Endothelial cell (in vitro differentiated cells): Measurements from ENCODE around the gene CCNF. TPM values are rescaled to one million over a fixed set of nuclear protein-coding genes. Genes with fewer than 3 reads are reported as not detected.

Experiments
- DNase-seq: peaks from one replicate; pipeline ENCODE4 v3.0.0; 2021; ENCODE audit warnings: low spot score
- H3K27ac Mint-ChIP-seq: one replicate; pipeline ENCODE4 v1.8.0; 2021; ENCODE audit warnings: mixed read lengths, inconsistent platforms; ENCODE audit not compliant: unreplicated experiment
- H3K27me3 Mint-ChIP-seq: one replicate; pipeline ENCODE4 v1.8.0; 2021; ENCODE audit warnings: mild to moderate bottlenecking, moderate library complexity, mixed read lengths, inconsistent platforms; ENCODE audit not compliant: unreplicated experiment
- H3K36me3 Mint-ChIP-seq: one replicate; pipeline ENCODE4 v1.8.0; 2021; ENCODE audit warnings: mild to moderate bottlenecking, low read depth, mixed read lengths, inconsistent platforms; ENCODE audit not compliant: unreplicated experiment
- H3K4me1 Mint-ChIP-seq: one replicate; pipeline ENCODE4 v1.8.0; 2021; ENCODE audit warnings: mild to moderate bottlenecking, mixed read lengths, inconsistent platforms; ENCODE audit not compliant: unreplicated experiment
- H3K4me3 Mint-ChIP-seq: one replicate; pipeline ENCODE4 v1.8.0; 2021; ENCODE audit warnings: mild to moderate bottlenecking, mixed read lengths, inconsistent platforms; ENCODE audit not compliant: unreplicated experiment
- H3K9me3 Mint-ChIP-seq: one replicate; pipeline ENCODE4 v1.8.0; 2021; ENCODE audit warnings: mixed read lengths, inconsistent platforms; ENCODE audit not compliant: unreplicated experiment
- total RNA-seq: library from RNA; stranded (reverse); fragmentation: NEBNext Ultra II Directional; extraction: Animal tissue kit (Norgen Biotek cat#: 25700); gene quantifications from one replicate; pipeline ENCODE4 v1.2.1, GENCODE V29; 2021; ENCODE audit not compliant: unreplicated experiment
- TF ChIP-seq, protein P1 (sequence below): fragments of 200-600 bp; sonication (generic); IDR thresholded peaks from one replicate; pipeline ENCODE4 v1.5.0; 2021; ENCODE audit warnings: antibody characterized with exemption; ENCODE audit not compliant: unreplicated experiment

CCNF gene
- total RNA-seq, 1 donor from 2014 or later = 30.2 TPM

GRCh38 chr16:2427526-2427925, 1.7 kb upstream of the CCNF start:
- peak overlapping the region; percentile 78 for H3K4me3 Mint-ChIP-seq

GRCh38 chr16:2428051-2428783, 1.0 kb upstream of the CCNF start:
- TF ChIP-seq, protein P1, sequence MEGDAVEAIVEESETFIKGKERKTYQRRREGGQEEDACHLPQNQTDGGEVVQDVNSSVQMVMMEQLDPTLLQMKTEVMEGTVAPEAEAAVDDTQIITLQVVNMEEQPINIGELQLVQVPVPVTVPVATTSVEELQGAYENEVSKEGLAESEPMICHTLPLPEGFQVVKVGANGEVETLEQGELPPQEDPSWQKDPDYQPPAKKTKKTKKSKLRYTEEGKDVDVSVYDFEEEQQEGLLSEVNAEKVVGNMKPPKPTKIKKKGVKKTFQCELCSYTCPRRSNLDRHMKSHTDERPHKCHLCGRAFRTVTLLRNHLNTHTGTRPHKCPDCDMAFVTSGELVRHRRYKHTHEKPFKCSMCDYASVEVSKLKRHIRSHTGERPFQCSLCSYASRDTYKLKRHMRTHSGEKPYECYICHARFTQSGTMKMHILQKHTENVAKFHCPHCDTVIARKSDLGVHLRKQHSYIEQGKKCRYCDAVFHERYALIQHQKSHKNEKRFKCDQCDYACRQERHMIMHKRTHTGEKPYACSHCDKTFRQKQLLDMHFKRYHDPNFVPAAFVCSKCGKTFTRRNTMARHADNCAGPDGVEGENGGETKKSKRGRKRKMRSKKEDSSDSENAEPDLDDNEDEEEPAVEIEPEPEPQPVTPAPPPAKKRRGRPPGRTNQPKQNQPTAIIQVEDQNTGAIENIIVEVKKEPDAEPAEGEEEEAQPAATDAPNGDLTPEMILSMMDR = no peak
- Mint-ChIP-seq H3K36me3 (peaks cover 7% of the 10 kb centered on the region), H3K27me3 (peaks cover 13% of the 10 kb centered on the region), H3K9me3 (no peaks in the 10 kb centered on the region), H3K27ac (no peak overlapping the region), H3K4me3 (peak overlapping the region; percentile 87), H3K4me1 (peaks cover 14% of the 10 kb centered on the region)
- peak; percentile 43 for DNase-seq

More at GRCh38 chr16:2427526-2427925, 1.7 kb upstream of the CCNF start:
- H3K27ac Mint-ChIP-seq = no peak overlapping the region
- TF ChIP-seq, protein P1 = no peak
- peaks cover 13% of the 10 kb centered on the region for H3K27me3 Mint-ChIP-seq
- peaks cover 2% of the 10 kb centered on the region for H3K36me3 Mint-ChIP-seq
- H3K4me1 Mint-ChIP-seq = peaks cover 14% of the 10 kb centered on the region
- H3K9me3 Mint-ChIP-seq = no peaks in the 10 kb centered on the region
- no peak for DNase-seq

- Mint-ChIP-seq H3K4me1 (peaks cover 14% of the 10 kb centered on the region), H3K4me3 (peak overlapping the region; percentile 87), H3K27ac (no peak overlapping the region), H3K36me3 (peaks cover 8% of the 10 kb centered on the region), H3K9me3 (no peaks in the 10 kb centered on the region), H3K27me3 (peaks cover 13% of the 10 kb centered on the region)
- no peak for DNase-seq
- TF ChIP-seq, protein P1 = no peak
Observed at GRCh38 chr16:2428784-2429033, 538 bp upstream of the CCNF start.

GRCh38 chr16:2429771-2430663, 770 bp downstream of the CCNF start:
- Mint-ChIP-seq H3K9me3 (no peaks in the 10 kb centered on the region), H3K27me3 (peaks cover 13% of the 10 kb centered on the region), H3K4me3 (peak overlapping the region; percentile 91), H3K27ac (peak overlapping the region; percentile 72), H3K36me3 (peaks cover 11% of the 10 kb centered on the region), H3K4me1 (peaks cover 14% of the 10 kb centered on the region)
- peak; percentile 44 for DNase-seq
- TF ChIP-seq, protein P1 = no peak

GRCh38 chr16:2432286-2432685, 3.0 kb downstream of the CCNF start:
- TF ChIP-seq, protein P1 = no peak
- H3K4me3 Mint-ChIP-seq = no peak overlapping the region
- no peaks in the 10 kb centered on the region for H3K9me3 Mint-ChIP-seq
- DNase-seq = no peak
- peaks cover 19% of the 10 kb centered on the region for H3K36me3 Mint-ChIP-seq
- no peak overlapping the region for H3K27ac Mint-ChIP-seq
- H3K27me3 Mint-ChIP-seq = peaks cover 8% of the 10 kb centered on the region
- H3K4me1 Mint-ChIP-seq = peaks cover 14% of the 10 kb centered on the region
